Heart right ventricle (tissue), 16 donors: ENCODE measurements around the gene TBRG1. TPM values are rescaled to one million over a fixed set of nuclear protein-coding genes. Genes with fewer than 3 reads are reported as not detected.
A peak's percentile ranks its signal among the peaks of the same experiment; 100 is the strongest.

Experiments
- ATAC-seq, 8 donors: fragments of 200-7000 bp; cut with Tn5 transposase; one replicate each; pipeline ENCODE4 v1.9.1; 2020; ENCODE audit warnings: mild to moderate bottlenecking in 8 of 8, moderate library complexity in 8 of 8, moderate number of reproducible peaks in 1 of 8
- DNase-seq, 2 donors: peaks; one replicate each; pipeline ENCODE4 v3.0.0-alpha.2; 2020
- H3K27ac ChIP-seq, 10 donors: fragments of 200-600 bp; sonication (generic) in 2 of 10; one replicate each; pipeline versions ENCODE4 v1.5.0 to v1.8.0; 2020 to 2022; ENCODE audit warnings: mild to moderate bottlenecking in 3 of 10
- H3K27me3 ChIP-seq, 7 donors: fragments of 200-600 bp; one replicate each; pipeline ENCODE4 v1.8.0; 2021 to 2022; ENCODE audit warnings: mild to moderate bottlenecking in 2 of 7
- H3K36me3 ChIP-seq, 9 donors: fragments of 200-600 bp; sonication (generic) in 1 of 9; one replicate each; pipeline versions ENCODE4 v1.5.0 to v1.8.0; 2020 to 2022; ENCODE audit warnings: mild to moderate bottlenecking in 2 of 9
- H3K4me1 ChIP-seq, 9 donors: fragments of 200-600 bp; sonication (generic) in 1 of 9; one replicate each; pipeline versions ENCODE4 v1.5.0 to v1.8.0; 2020 to 2022; ENCODE audit warnings: mild to moderate bottlenecking in 4 of 9
- H3K4me3 ChIP-seq, 10 donors: fragments of 200-600 bp; sonication (generic) in 2 of 10; one replicate each; pipeline versions ENCODE4 v1.5.0 to v1.8.0; 2020 to 2022; ENCODE audit warnings: mild to moderate bottlenecking in 7 of 10, moderate library complexity in 2 of 10
- H3K9me3 ChIP-seq, 11 donors: fragments of 200-600 bp in 10 of 11; sonication (generic) in 2 of 11; one replicate each; pipeline versions ENCODE4 v1.5.0 to v1.8.0; 2013 to 2022; ENCODE audit warnings: mild to moderate bottlenecking in 2 of 11, control low read depth in 1 of 11, moderate library complexity in 1 of 11
- WGBS, 2 donors: extraction: QIAGEN DNeasy Blood & Tissue Kit; methylation state at CpG; one replicate each; pipeline ENCODE4 v1.1.7; 2013; ENCODE audit warnings: inconsistent platforms in 1 of 2; 5-methylcytosine and 5-hydroxymethylcytosine counted together
- intact Hi-C, 10 donors: fragments of 100-400 bp; cut with DNase I; formaldehyde crosslinking; loops; one replicate each; pipeline versions ENCODE4 v1.11.1 to v1.14.2; 2022
- polyA plus RNA-seq, 2 donors: library from polyadenylated mRNA; stranded (reverse); fragments of 200-250 nt; gene quantifications; one replicate each; pipeline ENCODE4 v1.2.3, GENCODE V29; 2013
- total RNA-seq, 10 donors: library from RNA; stranded (reverse); fragmentation: NEBNext Ultra II Directional in 3 of 10; extraction: Animal tissue kit (Norgen Biotek cat#: 25700) in 3 of 10; gene quantifications; one replicate each; pipeline versions ENCODE4 v1.2.1 to v1.2.4, GENCODE V29; 2021 to 2023
- TF ChIP-seq, protein P1 (sequence below), 9 donors: fragments of 200-600 bp; sonication (generic) in 2 of 9; IDR thresholded peaks; one replicate each; pipeline versions ENCODE4 v1.5.0 to v1.8.0; 2021 to 2022; ENCODE audit warnings: antibody characterized with exemption in 9 of 9, mild to moderate bottlenecking in 5 of 9, moderate library complexity in 1 of 9
- donor health status: Arrhythmogenic right ventricular cardiomyopathy.
- donor health status: ischemic (EF 13 %, LVEDD 7.1; RV severe dilation, severe dysfunction).
- donor health status: healthy with polysubstance abuse.
- donor health status: DM: no; HTN: yes; CAD: no.
- donor health status: DM: no; HTN: no; CAD: no.
- donor health status: ischemic (EF 25% LVEDD 6.9; RV normal size, moderate dysfunction).
- donor health status: ischemic (EF 25% LVEDD 5.7; RV mildly dilated, moderate dysfunction).
- donor health status: healthy.
- donor health status: DM: yes; HTN: yes; CAD: no.
- donor health status: Ischemic cardiomyopathy.
- donor health status: ischemic (EF 35%, LVEDD 5.7; RV mildly dilated, moderate dysfunction).
- donor health status: nonischemic (EF 11% LVEDD 7.7; RV severe dilation, severe dysfunction).
- donor health status: DM: yes; HTN: yes; CAD: no.
- donor health status: PGD.
- donor health status: ischemic (EF 29% LVEDD 5.4; RV normal size, mild dysfunction).
- donor health status: nonischemic (EF 23%, LVEDD 6.1; RV moderate dilation, normal function).

The TBRG1 gene
- total and polyA plus RNA-seq, 12 donors, result 16.4 to 21.5 (median 19.2) TPM

DNA sequence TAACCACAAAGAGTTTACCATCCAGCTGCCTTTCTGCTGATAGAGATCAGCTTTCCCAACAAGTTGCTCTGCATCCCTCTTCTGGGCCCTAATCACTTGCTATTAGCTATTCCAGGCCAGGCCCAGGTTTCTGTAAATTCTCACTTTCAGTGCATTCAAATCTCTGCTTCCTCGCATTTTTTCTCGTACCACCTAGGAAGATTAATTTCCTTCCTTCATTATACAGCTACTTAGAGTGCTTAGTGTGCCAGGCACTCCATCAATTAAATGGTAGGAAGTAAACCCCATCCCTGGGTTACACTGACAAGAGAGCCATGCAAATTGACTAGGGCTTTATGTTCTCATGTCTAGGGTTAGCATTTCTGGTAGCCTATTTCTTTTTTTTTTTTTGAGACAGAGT is 41.2 kb downstream of the TBRG1 start:
- Histone ChIP-seq H3K27me3 (no peaks in the 10 kb centered on the region), H3K4me3 (no peak overlapping the region), H3K27ac (no peak overlapping the region), H3K4me1 (no peaks in the 10 kb centered on the region), H3K9me3 (no peaks in the 10 kb centered on the region), H3K36me3 (peaks cover 0 to 71% (median 5%) of the 10 kb centered on the region in 9 donors)
- TF ChIP-seq, protein P1, sequence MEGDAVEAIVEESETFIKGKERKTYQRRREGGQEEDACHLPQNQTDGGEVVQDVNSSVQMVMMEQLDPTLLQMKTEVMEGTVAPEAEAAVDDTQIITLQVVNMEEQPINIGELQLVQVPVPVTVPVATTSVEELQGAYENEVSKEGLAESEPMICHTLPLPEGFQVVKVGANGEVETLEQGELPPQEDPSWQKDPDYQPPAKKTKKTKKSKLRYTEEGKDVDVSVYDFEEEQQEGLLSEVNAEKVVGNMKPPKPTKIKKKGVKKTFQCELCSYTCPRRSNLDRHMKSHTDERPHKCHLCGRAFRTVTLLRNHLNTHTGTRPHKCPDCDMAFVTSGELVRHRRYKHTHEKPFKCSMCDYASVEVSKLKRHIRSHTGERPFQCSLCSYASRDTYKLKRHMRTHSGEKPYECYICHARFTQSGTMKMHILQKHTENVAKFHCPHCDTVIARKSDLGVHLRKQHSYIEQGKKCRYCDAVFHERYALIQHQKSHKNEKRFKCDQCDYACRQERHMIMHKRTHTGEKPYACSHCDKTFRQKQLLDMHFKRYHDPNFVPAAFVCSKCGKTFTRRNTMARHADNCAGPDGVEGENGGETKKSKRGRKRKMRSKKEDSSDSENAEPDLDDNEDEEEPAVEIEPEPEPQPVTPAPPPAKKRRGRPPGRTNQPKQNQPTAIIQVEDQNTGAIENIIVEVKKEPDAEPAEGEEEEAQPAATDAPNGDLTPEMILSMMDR (IDR thresholded peaks at IDR 0.05), result no peak
- no peak for ATAC-seq
- intact Hi-C loops, result loop anchor here in 2 of 10 donors (10.0 kb wide), 2 partner anchors 81 to 131 kb away; no protein-coding TSS in a partner anchor
- no peak for DNase-seq
- WGBS, 2 donors, result 91 to 95% methylated on average over 2 of the region's 2 CpGs

DNA sequence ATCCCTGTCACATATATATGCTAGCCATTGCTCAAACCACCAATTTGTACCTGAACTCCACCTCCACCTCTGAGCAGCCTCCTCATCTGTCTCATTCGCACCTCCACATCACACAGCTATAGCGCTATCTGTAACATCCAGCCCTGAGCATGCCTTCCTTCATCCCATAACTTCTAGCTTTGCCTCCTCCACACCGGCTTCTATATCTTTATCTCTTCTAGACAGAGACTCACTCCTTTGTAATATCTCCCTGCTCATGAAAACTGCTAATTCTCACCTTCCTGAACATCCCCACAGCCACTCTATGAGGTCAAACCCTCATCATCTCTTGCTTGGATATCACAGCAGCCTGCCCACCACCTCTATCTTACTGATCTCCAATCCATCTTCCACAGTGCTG is 44.9 kb downstream of the TBRG1 start:
- intact Hi-C loops, result loop anchor here in 5 of 10 donors (5.0 to 10.0 kb wide), 4 partner anchors 75 to 170 kb away; no protein-coding TSS in a partner anchor

DNA sequence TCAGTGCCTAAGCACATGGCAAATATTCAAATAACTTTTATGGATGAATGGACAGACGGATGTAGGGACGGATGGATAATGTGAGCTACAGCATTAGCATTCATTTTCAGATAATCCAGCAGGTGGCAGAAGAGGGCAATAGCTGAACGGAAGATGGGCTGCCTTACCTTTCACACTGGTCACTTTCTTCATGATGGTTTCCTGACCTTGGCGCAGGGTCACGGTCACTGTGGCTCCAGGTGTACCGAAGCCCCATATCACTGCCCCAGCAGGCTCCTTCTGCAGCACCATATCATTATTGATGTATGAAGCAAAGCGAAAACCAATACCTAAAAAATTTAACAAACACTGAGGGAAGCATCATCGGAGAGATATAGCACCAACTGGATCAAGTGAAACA is 46.5 kb downstream of the TBRG1 start:
- ATAC-seq (peak in 1 of 8 donors; percentile 26), DNase-seq (peak in 1 of 2 donors; percentile 61)
- WGBS, 2 donors, result 24% methylated on average over 8 of the region's 8 CpGs
- TF ChIP-seq, protein P1 (IDR thresholded peaks at IDR 0.05), result peak; percentile 71 to 93 (median 82)
- intact Hi-C loops, result loop anchor here (1.0 to 10.0 kb wide), 8 partner anchors 73 to 168 kb away; partner anchors contain the start of gene ESAM (in 2 of the 10)
- H3K36me3 ChIP-seq, result peaks cover 0 to 44% (median 5%) of the 10 kb centered on the region in 9 donors
- no peaks in the 10 kb centered on the region for H3K27me3 ChIP-seq
- no peaks in the 10 kb centered on the region for H3K9me3 ChIP-seq
- no peak overlapping the region for H3K27ac ChIP-seq
- H3K4me3 ChIP-seq, result no peak overlapping the region
- peaks cover under 1 to 14% (median 11%) of the 10 kb centered on the region in 9 donors for H3K4me1 ChIP-seq

More for the DNA sequence above, 44.9 kb downstream of the TBRG1 start:
- H3K4me3 ChIP-seq, result no peak overlapping the region
- peaks cover 0 to 57% (median 5%) of the 10 kb centered on the region in 9 donors for H3K36me3 ChIP-seq
- H3K9me3 ChIP-seq, result no peaks in the 10 kb centered on the region
- TF ChIP-seq, protein P1 (IDR thresholded peaks at IDR 0.05), result no peak
- H3K27me3 ChIP-seq, result no peaks in the 10 kb centered on the region
- ATAC-seq (no peak), DNase-seq (no peak)
- no peak overlapping the region for H3K27ac ChIP-seq
- 90 to 94% methylated on average over 3 of the region's 3 CpGs for WGBS, 2 donors
- H3K4me1 ChIP-seq, result peaks cover 0 to 7% (median 1%) of the 10 kb centered on the region in 9 donors

DNA sequence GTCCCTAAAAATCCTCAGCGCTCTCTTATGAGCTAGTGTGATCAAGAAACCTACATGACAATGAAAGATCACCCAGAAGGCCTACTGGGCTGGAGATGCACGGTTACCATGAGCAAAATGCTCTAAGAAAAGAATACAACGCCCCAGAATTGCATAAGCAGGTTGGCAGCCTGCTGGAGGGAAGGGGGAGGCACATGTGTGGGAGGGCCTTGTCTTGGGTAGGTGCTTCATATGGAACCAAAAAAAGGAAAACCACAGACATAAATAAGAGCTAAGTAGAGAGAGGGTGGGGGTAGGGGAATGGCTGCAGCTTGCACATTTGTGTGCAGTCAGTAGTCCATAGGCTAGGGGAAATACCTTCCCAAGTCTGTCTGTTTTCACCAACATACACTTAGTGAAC is 48.1 kb downstream of the TBRG1 start:
- intact Hi-C loops, result loop anchor here in 5 of 10 donors (2.0 to 5.0 kb wide), 3 partner anchors 72 to 92 kb away; partner anchors contain the start of gene ESAM (in 2 of the 5)
- 64 to 70% methylated on average over 3 of the region's 3 CpGs for WGBS, 2 donors
- TF ChIP-seq, protein P1 (IDR thresholded peaks at IDR 0.05), result no peak

More for the DNA sequence above, 48.1 kb downstream of the TBRG1 start:
- DNase-seq, result no peak
- Histone ChIP-seq H3K9me3 (no peaks in the 10 kb centered on the region), H3K36me3 (peaks cover 0 to 30% (median 0%) of the 10 kb centered on the region in 9 donors), H3K4me1 (peaks cover 3 to 26% (median 20%) of the 10 kb centered on the region in 9 donors), H3K27me3 (no peaks in the 10 kb centered on the region), H3K4me3 (no peak overlapping the region), H3K27ac (no peak overlapping the region)
- ATAC-seq, result no peak
